HG02642 (cell line): ENCODE results near the gene NNAT.

Experiments
- ATAC-seq: cut with Tn5 transposase; IDR thresholded peaks from one replicate; pipeline ENCODE4 v1.9.1; 2021; ENCODE audit warnings: mild to moderate bottlenecking; ENCODE audit not compliant: unreplicated experiment, poor library complexity

The NNAT gene

DNA sequence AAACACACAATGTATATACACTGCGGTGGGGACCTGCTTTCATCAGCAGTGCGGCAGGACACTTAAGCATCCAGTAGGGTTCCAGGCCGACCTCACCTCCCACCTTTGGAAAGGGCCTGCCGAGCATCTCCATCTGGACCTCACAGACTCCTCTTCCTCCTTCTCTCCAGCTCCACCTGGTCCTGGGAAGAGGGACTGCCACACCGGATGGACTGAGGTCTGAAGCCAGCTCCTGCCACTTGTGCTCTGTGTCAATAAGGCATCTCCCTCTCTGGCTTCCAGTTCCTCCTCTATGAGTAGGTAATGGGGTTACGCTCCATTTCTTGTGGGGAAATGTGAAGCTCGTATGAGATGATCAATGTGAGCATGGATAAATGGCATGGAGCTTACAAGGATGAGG is 19.1 kb upstream of the NNAT start:
- ATAC-seq, result no peak

GRCh38 chr20:37502654-37503053 is 18.4 kb upstream of the NNAT start:
- no peak for ATAC-seq

GRCh38 chr20:37503256-37503927 is 17.7 kb upstream of the NNAT start:
- ATAC-seq, result no peak

DNA sequence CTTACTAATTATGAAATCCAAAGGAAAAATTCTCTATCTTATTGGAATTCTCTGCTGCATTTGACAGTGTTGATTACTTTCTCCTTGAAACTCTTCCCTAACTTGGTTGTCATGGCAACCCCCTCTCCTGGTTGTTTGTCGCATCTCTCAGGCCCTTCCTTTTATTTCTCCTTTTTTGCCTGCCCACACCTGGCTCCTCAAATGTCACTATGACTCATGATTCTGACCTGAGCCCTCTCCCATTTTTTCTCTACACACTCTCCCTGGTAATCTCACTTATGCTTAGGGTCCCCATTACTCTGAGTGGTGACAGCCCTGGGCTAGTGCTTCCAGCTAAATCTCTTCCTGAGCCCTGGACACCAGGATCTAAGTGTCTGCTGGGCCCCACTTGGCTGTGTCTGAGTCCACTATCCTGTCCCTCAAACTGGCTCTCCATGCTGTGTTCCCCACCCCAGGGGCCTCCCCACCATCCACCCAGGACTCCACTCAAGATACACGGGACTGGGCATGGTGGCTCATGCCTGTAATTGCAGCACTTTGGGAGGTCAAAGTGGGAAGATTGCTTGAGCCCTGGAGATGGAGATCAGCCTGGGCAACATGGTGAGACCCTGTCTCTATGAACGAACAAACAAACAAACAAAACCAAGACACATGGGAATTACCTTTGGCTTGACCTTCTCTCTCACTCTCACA is 16.5 kb upstream of the NNAT start:
- ATAC-seq, result no peak

DNA sequence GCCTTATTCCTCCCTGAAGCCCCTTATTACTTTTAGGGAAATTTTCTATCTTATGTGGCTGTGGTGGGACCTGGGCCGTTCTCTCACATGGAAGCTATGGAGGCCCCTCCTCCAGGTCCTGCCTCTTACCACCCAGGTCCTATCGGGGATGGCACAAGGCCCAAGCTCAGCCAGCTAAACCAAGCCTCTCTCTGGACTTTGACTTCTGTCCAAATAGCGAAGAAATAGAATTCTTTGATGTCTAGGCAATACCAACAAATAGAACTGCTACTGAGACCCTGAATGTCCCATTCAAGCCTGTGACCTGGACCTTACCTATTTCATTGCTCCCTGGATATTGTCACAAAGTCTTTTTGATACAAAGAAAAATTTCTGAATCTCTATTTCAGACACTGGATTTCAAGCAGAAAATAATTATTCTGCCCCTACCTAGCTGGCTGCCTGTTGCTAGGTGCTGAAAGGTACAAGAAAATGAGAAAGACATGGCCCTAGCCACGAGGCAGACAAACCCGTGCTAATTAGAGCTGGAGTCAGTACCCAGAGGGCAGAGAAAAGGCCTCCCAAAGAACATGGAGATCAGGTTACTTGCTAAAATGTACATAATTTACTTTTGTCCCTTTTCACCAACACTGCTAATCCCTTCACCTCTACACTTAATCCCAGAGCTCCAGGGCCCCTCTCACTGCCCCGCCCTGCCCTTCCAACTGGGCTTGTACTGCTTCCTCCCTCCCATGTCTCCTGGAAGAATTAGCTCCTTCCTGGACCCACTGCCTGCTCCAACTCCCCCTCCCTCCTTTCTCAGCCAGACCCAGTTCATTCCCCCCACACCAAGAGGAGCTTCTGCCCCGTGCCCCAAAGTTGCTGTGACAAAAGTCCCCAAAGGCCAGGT is 15.5 kb upstream of the NNAT start:
- ATAC-seq, result no peak

DNA sequence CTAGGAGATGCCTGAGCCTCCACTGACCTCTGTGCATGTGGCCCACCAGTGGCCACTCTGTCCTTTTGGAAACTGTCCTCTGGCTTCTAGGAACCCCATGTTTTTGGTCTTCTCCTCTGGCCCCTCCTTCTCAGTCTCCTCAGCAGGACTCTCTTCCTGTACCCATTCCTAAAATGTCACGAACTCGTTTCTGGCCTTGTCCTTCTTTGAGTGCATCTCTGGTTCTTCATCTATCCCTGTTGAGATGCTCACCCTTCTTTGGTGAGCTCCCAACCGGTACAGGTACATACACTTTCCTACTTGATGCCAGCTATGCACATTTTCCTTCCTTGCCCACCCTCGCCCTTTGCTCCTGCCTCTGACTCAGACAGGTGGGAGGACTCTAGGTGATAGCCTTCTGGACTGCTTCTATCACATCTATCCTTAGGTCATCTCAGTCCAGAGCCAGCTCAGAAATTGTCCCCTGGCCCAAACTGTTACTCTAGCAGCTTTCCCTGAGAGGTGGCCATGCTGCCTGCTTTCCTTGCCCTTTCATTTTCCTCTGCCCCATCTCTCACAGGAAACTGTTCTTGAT is 14.8 kb upstream of the NNAT start:
- no peak for ATAC-seq

GRCh38 chr20:37510226-37510625 is 10.8 kb upstream of the NNAT start:
- ATAC-seq, result no peak

GRCh38 chr20:37511610-37512275 is 9.3 kb upstream of the NNAT start:
- no peak for ATAC-seq

- ATAC-seq, result no peak
These were observed 7.2 kb upstream of the NNAT start for GRCh38 chr20:37513779-37514359.

DNA sequence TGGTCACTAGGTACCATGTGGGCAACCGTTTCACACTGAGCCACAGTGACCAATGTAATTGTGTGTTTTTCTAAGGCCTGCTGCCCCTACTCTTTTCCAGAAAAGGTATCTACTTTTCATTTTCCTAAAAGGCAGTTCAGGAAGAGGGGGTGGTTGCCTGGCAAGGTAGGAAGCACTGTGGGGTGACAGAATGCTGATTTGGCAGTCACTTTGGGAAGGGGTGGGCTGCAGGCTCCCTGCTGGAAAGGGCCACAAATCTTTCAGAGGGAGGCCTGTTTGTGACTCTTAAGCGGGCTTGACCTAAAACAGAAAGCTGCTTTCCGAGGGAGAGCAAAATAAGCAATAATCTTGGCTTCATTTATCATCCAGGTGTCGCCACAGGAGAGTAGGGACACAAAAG is 5.2 kb upstream of the NNAT start:
- no peak for ATAC-seq

DNA sequence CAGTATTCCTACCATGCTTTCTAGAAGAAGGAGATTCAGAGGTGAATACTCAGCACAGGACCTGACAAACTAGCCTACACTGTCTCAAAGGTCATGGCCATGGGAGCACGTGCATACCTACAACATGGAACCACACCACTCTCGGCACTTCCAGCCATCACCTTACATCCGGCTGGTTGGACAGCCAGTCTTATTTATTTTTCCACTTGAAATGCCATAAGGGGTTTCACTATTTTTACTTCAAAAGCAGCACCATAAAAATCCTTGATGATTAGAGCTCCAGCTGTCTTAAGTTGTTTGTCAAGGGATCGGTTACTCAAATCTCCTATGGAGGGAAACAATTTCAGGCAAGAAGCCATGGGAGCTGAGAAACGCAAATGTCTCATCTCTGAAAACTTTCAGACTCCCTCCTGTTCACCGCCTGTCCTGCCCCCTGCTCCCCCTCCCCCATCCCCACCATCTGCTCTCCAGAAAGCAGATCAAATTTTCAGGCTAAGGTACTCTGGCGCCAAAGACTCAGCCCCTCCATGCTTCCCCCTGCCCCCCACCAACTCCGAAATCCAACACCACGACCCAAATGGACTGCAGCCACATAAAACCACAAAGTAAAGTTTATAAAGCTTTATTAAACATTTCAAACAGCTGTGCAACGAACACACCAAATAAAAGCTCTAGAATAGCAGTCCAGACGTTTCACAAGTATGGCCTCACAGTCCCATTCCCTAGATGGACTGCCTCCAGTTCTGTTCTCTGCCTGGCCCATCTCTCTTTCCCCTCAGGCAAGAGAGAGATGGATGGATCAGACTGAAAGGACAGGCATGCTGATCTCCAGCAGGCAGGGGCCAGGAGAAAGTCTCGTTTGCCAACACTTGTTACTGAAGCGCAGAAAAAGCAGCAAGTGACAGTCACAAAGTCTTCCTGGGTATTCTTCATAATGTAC is 4.0 kb upstream of the NNAT start:
- ATAC-seq, result no peak

DNA sequence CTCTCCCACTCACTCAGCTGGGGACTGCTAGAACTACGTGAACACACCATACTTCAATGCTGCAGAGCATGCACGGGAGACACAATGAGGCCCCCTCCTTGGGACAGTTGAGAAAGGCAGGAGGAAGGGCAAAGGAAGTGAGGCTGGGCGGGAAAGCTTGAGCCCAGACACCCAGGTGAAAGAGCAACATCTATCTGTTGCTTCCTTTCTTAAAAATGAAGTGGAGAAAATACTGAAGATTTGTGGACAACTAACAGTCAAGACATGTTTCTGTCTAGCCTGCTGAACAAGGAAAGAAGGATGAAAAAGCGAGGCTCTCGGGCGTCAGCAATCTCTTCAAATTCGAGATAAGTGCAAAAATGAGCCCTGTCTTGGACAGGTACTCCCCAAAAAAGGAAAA is 3.0 kb upstream of the NNAT start:
- ATAC-seq, result no peak

GRCh38 chr20:37518606-37519507 is 2.2 kb upstream of the NNAT start:
- no peak for ATAC-seq

GRCh38 chr20:37519508-37520418 is 1.3 kb upstream of the NNAT start:
- no peak for ATAC-seq

DNA sequence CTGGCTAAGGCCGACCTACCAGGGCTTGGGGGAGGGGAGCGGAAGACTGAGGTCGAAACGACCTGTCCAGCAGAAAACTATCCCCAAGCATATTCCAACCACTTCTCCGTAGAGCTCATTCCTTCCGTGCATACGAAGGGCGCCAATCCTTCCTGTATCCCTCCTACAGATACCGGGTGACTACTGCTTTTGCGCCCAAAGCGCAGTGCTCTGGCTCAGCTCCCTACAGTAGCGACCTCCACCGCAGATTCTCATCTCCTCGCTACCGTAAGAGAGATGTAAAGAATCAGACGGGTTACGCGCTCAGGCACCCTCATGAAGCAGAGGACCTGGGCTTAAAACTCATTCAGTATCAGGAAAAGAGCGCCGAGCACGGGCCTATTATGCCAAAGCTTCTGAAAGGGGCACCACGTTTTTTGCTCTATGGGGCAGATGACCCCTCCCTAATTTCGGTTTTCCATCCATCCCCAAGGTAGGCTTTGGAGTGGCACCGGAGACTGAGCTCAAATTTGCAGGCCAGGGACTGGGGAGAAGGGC is 563 bp upstream of the NNAT start:
- no peak for ATAC-seq

- ATAC-seq, result no peak
These were observed 1.4 kb downstream of the NNAT start for GRCh38 chr20:37522260-37523011.
